Right lobe of liver (tissue), 4 donors: Measurements from ENCODE around the gene SEH1L.

Experiments
- POLR2A ChIP-seq: fragments of 450-650 bp; IDR thresholded peaks from one replicate; pipeline ENCODE4 v1.6.1; 2017; ENCODE audit warnings: antibody characterized with exemption, mild to moderate bottlenecking
- TF ChIP-seq, protein P1 (sequence below), 4 donors: fragments of 200-600 bp in 3 of 4; fragments of 450-650 bp in 1 of 4; IDR thresholded peaks; one replicate each; pipeline versions ENCODE4 v1.5.1 to v1.8.0; 2016 to 2022; ENCODE audit warnings: antibody characterized with exemption in 4 of 4, mild to moderate bottlenecking in 2 of 4
- donor health status: DM: no; HTN: no; CAD: no.
- donor health status: DM: no; HTN: no; CAD: no.
- donor health status: DM: no; HTN: yes; CAD: no.

DNA sequence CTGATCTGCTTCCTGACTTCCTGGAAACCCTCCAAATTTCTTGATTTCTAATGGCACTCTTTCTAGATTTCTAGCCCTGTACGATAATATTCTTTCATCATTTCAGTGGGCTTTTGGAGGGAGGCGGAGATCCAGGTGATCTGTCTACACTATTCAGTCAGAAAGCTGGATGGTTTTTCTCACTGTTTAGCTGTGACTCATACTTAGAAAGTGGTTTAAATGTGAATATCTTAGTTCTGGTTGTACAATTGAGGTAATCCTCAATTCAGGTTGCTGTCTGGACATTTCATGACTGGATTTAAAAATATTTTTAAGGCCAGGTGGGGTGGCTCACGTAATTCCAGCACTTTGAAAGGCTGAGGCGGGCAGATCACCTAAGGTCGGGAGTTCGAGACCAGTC, 20.8 kb downstream of the SEH1L start:
- TF ChIP-seq POLR2A = no peak
- TF ChIP-seq, protein P1, sequence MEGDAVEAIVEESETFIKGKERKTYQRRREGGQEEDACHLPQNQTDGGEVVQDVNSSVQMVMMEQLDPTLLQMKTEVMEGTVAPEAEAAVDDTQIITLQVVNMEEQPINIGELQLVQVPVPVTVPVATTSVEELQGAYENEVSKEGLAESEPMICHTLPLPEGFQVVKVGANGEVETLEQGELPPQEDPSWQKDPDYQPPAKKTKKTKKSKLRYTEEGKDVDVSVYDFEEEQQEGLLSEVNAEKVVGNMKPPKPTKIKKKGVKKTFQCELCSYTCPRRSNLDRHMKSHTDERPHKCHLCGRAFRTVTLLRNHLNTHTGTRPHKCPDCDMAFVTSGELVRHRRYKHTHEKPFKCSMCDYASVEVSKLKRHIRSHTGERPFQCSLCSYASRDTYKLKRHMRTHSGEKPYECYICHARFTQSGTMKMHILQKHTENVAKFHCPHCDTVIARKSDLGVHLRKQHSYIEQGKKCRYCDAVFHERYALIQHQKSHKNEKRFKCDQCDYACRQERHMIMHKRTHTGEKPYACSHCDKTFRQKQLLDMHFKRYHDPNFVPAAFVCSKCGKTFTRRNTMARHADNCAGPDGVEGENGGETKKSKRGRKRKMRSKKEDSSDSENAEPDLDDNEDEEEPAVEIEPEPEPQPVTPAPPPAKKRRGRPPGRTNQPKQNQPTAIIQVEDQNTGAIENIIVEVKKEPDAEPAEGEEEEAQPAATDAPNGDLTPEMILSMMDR (IDR thresholded peaks at IDR 0.05) = no peak
